ENCODE data around the gene PEMT.

Gene PEMT

DNA sequence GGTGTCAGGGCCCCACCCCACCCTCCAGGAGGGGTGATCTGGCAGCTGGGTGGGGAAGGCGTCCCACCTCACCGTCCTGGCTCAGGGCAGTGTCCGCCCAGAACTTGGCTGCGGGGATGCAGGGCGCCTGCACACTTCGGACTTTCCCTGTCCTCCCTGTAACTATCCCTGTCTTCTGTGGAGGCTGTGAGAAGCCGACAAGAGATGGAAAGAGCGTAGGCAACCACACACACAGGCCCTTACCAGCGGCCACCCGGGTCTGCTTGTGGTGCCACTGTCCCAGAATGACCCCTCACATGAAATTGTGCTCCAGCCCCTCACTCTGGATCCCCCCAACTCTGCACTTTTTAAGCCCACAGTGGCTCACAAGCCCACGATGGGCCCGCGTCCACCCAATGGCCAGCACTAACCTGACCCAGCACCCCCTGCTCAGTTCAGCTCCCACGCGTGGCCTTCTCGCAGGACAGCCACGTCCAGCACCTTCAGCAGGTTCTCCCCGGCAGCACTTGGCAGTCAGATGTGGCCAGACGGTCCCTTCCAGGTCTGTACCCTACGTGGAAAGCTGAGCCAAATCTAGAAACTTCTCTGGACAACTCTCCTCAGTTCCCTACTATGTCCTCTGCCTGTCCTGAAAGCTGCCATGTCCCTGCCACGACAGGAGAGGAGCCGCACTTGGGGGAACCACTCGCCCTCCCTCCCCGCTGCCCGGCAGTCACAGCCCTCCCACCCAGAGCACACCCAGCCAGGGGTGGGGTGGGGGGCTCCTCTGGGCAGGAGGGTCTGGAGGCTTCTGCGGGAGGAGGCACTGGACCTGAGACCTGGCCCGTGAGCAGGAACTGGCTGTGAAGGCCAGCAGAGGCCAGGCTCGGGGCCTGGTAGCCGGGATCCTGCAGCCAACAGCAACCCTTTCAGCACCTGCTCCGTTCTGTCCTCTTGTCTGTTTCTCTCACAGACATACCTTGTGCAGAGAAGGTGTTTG lies 38.0 kb downstream of the PEMT start:
- H3K4me3 ChIP-seq (replicated peaks; ENCODE audit: low read depth, low read length), result no peak overlapping the region
- H3K36me3 ChIP-seq (ENCODE audit: control insufficient read depth, insufficient read depth, low read length), result no peaks in the 10 kb centered on the region
- H3K27me3 ChIP-seq (replicated peaks; ENCODE audit: control insufficient read depth, insufficient read depth, low read length), result no peaks in the 10 kb centered on the region
- TF ChIP-seq, protein P1, sequence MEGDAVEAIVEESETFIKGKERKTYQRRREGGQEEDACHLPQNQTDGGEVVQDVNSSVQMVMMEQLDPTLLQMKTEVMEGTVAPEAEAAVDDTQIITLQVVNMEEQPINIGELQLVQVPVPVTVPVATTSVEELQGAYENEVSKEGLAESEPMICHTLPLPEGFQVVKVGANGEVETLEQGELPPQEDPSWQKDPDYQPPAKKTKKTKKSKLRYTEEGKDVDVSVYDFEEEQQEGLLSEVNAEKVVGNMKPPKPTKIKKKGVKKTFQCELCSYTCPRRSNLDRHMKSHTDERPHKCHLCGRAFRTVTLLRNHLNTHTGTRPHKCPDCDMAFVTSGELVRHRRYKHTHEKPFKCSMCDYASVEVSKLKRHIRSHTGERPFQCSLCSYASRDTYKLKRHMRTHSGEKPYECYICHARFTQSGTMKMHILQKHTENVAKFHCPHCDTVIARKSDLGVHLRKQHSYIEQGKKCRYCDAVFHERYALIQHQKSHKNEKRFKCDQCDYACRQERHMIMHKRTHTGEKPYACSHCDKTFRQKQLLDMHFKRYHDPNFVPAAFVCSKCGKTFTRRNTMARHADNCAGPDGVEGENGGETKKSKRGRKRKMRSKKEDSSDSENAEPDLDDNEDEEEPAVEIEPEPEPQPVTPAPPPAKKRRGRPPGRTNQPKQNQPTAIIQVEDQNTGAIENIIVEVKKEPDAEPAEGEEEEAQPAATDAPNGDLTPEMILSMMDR (IDR thresholded peaks at IDR 0.05; ENCODE audit: insufficient read depth, low read length, poor library complexity, severe bottlenecking), result no peak
- no peak for DNase-seq (ENCODE audit: extremely low read depth, insufficient read length)

DNA sequence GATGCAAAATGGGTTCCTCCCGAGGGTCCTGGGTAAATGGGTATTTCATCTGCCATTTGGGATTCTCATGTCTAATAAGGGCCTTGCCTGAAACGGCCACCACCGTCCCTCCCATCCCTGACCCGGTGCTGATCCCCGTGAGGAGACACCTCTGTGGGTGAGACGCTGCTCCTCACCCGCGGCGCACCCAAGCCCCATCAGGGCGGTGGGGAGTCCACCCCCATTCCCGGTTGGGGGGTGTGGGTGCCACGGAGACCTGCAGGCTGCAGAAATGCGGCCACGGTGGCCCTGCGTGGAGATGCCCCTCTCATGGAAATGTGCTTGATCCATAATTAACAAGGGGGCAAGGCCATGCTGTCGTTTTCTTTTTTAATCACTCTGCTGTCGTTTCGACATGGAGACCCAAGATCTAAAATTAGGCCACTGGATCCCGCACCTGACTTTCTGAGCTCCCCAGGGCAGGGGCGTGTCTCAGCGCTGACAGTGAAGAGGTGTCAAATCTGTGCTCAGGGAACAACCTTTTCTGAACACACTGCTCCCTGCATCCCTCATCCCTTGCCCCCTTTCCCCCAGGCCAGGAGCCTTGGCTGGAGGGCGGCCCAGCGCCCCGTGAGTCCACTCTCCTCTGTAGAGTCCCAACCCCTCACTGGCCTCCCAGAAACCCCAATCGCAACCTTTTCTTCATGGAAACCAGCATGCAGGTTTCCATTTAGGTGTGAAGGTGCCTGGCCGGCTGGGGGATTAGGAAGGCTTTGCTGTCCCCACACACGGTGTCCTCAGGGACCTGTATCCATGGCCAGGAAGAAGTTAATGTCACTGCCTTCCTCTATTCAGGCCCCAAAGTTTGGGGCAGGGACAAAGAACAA lies 38.9 kb downstream of the PEMT start:
- Histone ChIP-seq H3K27me3 (replicated peaks; ENCODE audit: control insufficient read depth, insufficient read depth, low read length) (no peaks in the 10 kb centered on the region), H3K36me3 (ENCODE audit: control insufficient read depth, insufficient read depth, low read length) (no peaks in the 10 kb centered on the region), H3K4me3 (replicated peaks; ENCODE audit: low read depth, low read length) (no peak overlapping the region)
- TF ChIP-seq, protein P1 (IDR thresholded peaks at IDR 0.05; ENCODE audit: insufficient read depth, low read length, poor library complexity, severe bottlenecking), result no peak
- DNase-seq (ENCODE audit: extremely low read depth, insufficient read length), result no peak

DNA sequence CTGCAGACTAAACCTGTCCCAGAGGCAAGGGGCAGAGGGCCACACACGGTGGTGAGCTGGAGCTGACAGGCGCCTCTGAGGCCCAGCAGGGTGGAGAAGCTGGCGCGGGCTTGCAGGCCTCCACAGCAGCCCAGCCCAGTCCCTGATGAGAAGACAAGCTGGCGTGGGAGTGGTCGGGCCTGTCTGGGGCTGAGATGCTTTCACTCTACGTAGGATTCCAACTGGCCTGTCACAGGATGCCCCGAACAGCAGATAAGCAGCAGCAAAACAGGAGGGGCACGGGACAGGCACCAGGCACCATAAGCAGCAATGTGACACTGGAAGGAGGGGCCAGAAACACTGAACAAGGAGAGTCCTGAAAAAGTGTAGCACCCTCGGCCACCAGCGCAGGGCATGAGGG lies 40.1 kb downstream of the PEMT start:
- Histone ChIP-seq H3K36me3 (ENCODE audit: control insufficient read depth, insufficient read depth, low read length) (no peaks in the 10 kb centered on the region), H3K27me3 (replicated peaks; ENCODE audit: control insufficient read depth, insufficient read depth, low read length) (no peaks in the 10 kb centered on the region), H3K4me3 (replicated peaks; ENCODE audit: low read depth, low read length) (no peak overlapping the region)
- DNase-seq (ENCODE audit: extremely low read depth, insufficient read length), result no peak
- TF ChIP-seq, protein P1 (IDR thresholded peaks at IDR 0.05; ENCODE audit: insufficient read depth, low read length, poor library complexity, severe bottlenecking), result no peak

DNA sequence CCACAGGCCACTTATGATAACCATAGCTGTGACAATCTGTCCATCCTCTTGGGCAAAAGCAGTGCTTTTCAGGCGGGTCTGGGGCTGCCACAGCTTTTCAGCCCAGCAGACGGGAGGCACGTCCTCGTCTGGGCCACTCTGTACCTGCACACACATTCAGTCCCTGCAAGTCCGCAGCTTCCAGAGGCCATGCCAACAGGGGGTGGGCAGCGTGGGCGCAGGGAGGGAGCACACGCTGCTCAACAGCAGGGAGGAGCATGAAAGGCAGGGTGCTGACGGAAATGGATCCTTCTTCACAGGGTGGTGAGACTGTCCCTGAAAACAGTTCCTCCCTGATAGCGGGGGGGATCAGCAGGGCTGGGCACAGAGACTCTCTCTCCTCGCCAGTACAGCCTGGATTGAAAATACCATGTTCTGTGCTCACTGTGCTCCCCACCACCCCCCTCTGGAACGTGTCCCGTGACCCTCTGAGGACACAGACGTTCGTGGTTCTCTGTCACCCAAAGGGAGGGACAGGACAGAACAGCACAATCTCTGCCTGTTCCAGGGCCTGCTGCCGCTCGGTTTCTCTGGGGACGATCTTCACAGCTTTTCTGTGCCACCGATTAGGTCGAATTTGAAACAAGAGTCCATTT lies 41.7 kb downstream of the PEMT start:
- Histone ChIP-seq H3K36me3 (ENCODE audit: control insufficient read depth, insufficient read depth, low read length) (no peaks in the 10 kb centered on the region), H3K4me3 (replicated peaks; ENCODE audit: low read depth, low read length) (no peak overlapping the region), H3K27me3 (replicated peaks; ENCODE audit: control insufficient read depth, insufficient read depth, low read length) (no peaks in the 10 kb centered on the region)
- TF ChIP-seq, protein P1 (IDR thresholded peaks at IDR 0.05; ENCODE audit: insufficient read depth, low read length, poor library complexity, severe bottlenecking), result no peak
- no peak for DNase-seq (ENCODE audit: extremely low read depth, insufficient read length)

DNA sequence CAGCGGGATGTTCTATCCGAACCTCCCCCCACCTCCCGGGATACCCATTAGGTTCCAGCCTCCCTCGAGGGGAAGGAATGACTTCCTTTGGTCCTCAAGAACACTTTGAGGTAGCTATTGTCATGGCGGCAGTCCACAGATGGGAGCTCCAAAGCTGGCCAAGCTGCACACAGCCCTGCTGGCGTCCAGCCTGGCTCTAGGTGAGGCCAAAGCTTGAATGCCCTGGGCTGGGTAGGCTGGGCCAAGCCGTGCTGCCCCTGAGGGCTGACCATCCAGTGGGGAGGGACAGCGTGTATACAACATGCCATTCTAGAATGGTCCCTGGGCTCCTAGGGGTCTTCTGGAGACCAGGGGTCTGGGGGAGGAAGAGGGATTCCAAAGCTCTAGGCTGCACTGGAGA lies 43.5 kb downstream of the PEMT start:
- TF ChIP-seq, protein P1 (IDR thresholded peaks at IDR 0.05; ENCODE audit: insufficient read depth, low read length, poor library complexity, severe bottlenecking), result no peak
- no peaks in the 10 kb centered on the region for H3K36me3 ChIP-seq (ENCODE audit: control insufficient read depth, insufficient read depth, low read length)
- H3K4me3 ChIP-seq (replicated peaks; ENCODE audit: low read depth, low read length), result no peak overlapping the region
- no peak for DNase-seq (ENCODE audit: extremely low read depth, insufficient read length)
- H3K27me3 ChIP-seq (replicated peaks; ENCODE audit: control insufficient read depth, insufficient read depth, low read length), result no peaks in the 10 kb centered on the region
